ENCODE measurements around the gene TSSC4. TPM values are rescaled to one million over a fixed set of nuclear protein-coding genes. Genes with fewer than 3 reads are reported as not detected.

Gene TSSC4
- total and polyA plus RNA-seq, 2 of the 13 experiments (the other 11 are each of a cell fraction or from before 2014, with no cell fraction given) = 16.2 to 58.6 TPM

DNA sequence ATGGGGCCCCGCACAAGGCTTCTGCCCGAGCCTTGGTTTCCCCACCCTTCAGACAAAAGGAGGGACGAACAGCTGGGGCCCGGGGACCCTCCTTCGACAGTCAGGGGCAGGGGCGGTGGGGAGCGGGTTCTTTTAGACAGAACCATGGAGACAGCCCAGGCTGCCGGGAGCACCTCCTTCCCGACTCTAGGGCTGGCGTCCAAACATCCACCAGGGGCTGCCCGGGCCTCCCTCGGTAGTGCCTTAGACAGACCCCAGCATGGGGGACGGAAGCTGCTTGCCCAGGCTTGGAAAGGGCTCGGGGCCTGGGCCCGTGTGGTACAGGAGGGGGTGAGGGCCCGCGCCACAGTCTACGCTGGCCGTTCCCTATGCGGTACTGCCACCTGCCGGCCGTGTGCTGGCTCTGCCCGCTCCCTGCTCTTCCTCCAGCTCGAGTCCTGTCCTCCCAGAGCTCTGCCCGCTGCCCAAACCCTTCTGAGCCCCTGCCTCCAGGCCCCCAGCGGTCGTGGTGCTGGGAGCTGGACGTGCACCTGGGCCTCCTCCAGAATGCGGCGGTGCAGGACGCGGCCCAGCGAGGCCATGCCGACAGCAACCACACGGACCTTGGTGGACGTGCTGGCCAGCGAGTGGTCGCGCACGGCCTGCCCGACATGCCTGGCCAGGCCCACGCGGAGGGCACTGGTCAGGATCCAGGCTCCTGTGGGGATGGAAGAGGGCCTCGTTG is 20.1 kb downstream of the TSSC4 start (continued):
- 0 out of 2 replicates have a peak, but pooled peaks have one; percentile 75 for TF ChIP-seq SMAD9 (CRISPR knock-in tag; IDR thresholded peaks at IDR 0.05)
- no peak for TF ChIP-seq CEBPG (CRISPR knock-in tag; IDR thresholded peaks at IDR 0.05)
- TF ChIP-seq DNMT3B (CRISPR knock-in tag; conservative IDR thresholded peaks at IDR 0.05) = no peak
- peak; percentile 98 for TF ChIP-seq STAG1 (CRISPR knock-in tag; IDR thresholded peaks at IDR 0.05)
- TF ChIP-seq KLF13 (CRISPR knock-in tag; IDR thresholded peaks at IDR 0.05) = no peak
- no peak for TF ChIP-seq MEIS1 (CRISPR knock-in tag; IDR thresholded peaks at IDR 0.05; ENCODE audit: borderline replicate concordance)
- TF ChIP-seq ZNF484 (CRISPR knock-in tag; IDR thresholded peaks at IDR 0.05; ENCODE audit: borderline replicate concordance, low read depth) = no peak
- no peak for TF ChIP-seq ETV5 (CRISPR knock-in tag; IDR thresholded peaks at IDR 0.05; ENCODE audit: borderline replicate concordance)
- no peak for TF ChIP-seq MAFF (IDR thresholded peaks at IDR 0.05; ENCODE audit: low read depth, low read length)
- peak; percentile 41; the same call in 1 of the 2 replicates for TF ChIP-seq YEATS4 (CRISPR knock-in tag; IDR thresholded peaks at IDR 0.05; ENCODE audit: borderline replicate concordance)
- TF ChIP-seq, protein P1, sequence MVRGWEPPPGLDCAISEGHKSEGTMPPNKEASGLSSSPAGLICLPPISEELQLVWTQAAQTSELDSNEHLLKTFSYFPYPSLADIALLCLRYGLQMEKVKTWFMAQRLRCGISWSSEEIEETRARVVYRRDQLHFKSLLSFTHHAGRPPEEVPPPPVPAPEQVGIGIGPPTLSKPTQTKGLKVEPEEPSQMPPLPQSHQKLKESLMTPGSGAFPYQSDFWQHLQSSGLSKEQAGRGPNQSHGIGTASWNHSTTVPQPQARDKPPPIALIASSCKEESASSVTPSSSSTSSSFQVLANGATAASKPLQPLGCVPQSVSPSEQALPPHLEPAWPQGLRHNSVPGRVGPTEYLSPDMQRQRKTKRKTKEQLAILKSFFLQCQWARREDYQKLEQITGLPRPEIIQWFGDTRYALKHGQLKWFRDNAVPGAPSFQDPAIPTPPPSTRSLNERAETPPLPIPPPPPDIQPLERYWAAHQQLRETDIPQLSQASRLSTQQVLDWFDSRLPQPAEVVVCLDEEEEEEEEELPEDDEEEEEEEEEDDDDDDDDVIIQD (CRISPR knock-in tag; IDR thresholded peaks at IDR 0.05; ENCODE audit: low read depth) = no peak
- no peak for TF ChIP-seq SRSF9 (IDR thresholded peaks at IDR 0.05; ENCODE audit: borderline replicate concordance, insufficient read depth, low read depth, low read length, poor library complexity, severe bottlenecking)
- TF ChIP-seq ATF6 (CRISPR knock-in tag; conservative IDR thresholded peaks at IDR 0.05) = no peak
- TF ChIP-seq ARNT (IDR thresholded peaks at IDR 0.05) = no peak
- peak; percentile 15; the same call in 1 of the 2 replicates for TF ChIP-seq ZNF350 (CRISPR knock-in tag; IDR thresholded peaks at IDR 0.05; ENCODE audit: borderline replicate concordance, low read depth)
- no peak for TF ChIP-seq ZNF335 (CRISPR knock-in tag; IDR thresholded peaks at IDR 0.05)
- no peak for TF ChIP-seq FOXO1 (CRISPR knock-in tag; IDR thresholded peaks at IDR 0.05)
- TF ChIP-seq FOXA3 (CRISPR knock-in tag; IDR thresholded peaks at IDR 0.05) = no peak
- TF ChIP-seq MAF1 (CRISPR knock-in tag; IDR thresholded peaks at IDR 0.05; ENCODE audit: borderline replicate concordance) = 0 out of 2 replicates have a peak, but pooled peaks have one; percentile 51
- TF ChIP-seq ZNF570 (CRISPR knock-in tag; IDR thresholded peaks at IDR 0.05; ENCODE audit: borderline replicate concordance) = no peak
- TF ChIP-seq SP5 (CRISPR knock-in tag; IDR thresholded peaks at IDR 0.05; ENCODE audit: borderline replicate concordance, low read depth) = no peak
- no peak for TF ChIP-seq ZNF124 (CRISPR knock-in tag; IDR thresholded peaks at IDR 0.05)
- peak; percentile 47; the same call in 1 of the 2 replicates for TF ChIP-seq KAT8 (CRISPR knock-in tag; IDR thresholded peaks at IDR 0.05)
- no peak for TF ChIP-seq RARA (CRISPR knock-in tag; IDR thresholded peaks at IDR 0.05)
- peak; percentile 77; the same call in 1 of the 2 replicates for TF ChIP-seq SRY (CRISPR knock-in tag; IDR thresholded peaks at IDR 0.05)
- no peak for TF ChIP-seq ZNF3 (CRISPR knock-in tag; IDR thresholded peaks at IDR 0.05)
- TF ChIP-seq SCMH1 (CRISPR knock-in tag; IDR thresholded peaks at IDR 0.05; ENCODE audit: borderline replicate concordance) = no peak

All from HepG2 (cell line).